CD8-positive, alpha-beta memory T cell (primary cell): ENCODE data around the gene LRFN2. TPM values are rescaled to one million over a fixed set of nuclear protein-coding genes. Genes with fewer than 3 reads are reported as not detected.

ENCODE experiments used
- CTCF ChIA-PET: fragments of 350-600 bp; sonication (Branson Sonifier 250); formaldehyde crosslinking; loops from one replicate; lab custom pipeline; 2021; ENCODE audit warnings: antibody characterized with exemption; lab: Charles Lee
- POLR2A ChIA-PET: fragments of 350-600 bp; sonication (Branson Sonifier 250); formaldehyde crosslinking; loops from one replicate; lab custom pipeline; 2021; ENCODE audit warnings: antibody characterized with exemption; lab: Charles Lee
- DNase-seq, 5 donors: peaks; one replicate each; pipeline versions ENCODE4 v3.0.0 to v3.0.0-alpha.2; 2020 to 2022; ENCODE audit warnings: mixed read lengths in 1 of 5
- H3K27ac ChIP-seq: one replicate; pipeline ENCODE4 v1.7.0; 2013; ENCODE audit warnings: low read depth, mild to moderate bottlenecking, low read length, moderate library complexity
- H3K27me3 ChIP-seq: 2 replicates; pipeline ENCODE4 v1.7.0; 2013; ENCODE audit warnings: low read length, mild to moderate bottlenecking; ENCODE audit not compliant: insufficient read depth, poor library complexity, severe bottlenecking
- H3K36me3 ChIP-seq: 2 replicates; pipeline ENCODE4 v1.7.0; 2013; ENCODE audit warnings: mild to moderate bottlenecking, low read length, moderate library complexity; ENCODE audit not compliant: insufficient read depth
- H3K4me1 ChIP-seq: 2 replicates; pipeline ENCODE4 v1.7.0; 2013; ENCODE audit warnings: mild to moderate bottlenecking, low read length, moderate library complexity; ENCODE audit not compliant: insufficient read depth
- H3K4me3 ChIP-seq: 2 replicates; pipeline ENCODE4 v1.7.0; 2013; ENCODE audit warnings: mild to moderate bottlenecking, low read length
- H3K9me3 ChIP-seq: 2 replicates; pipeline ENCODE4 v1.7.0; 2013; ENCODE audit warnings: mild to moderate bottlenecking, low read length
- H3K27ac Mint-ChIP-seq, 8 donors: one replicate each; pipeline ENCODE4 v1.8.0; 2020 to 2021; ENCODE audit warnings: mixed read lengths in 8 of 8, mild to moderate bottlenecking in 6 of 8, inconsistent platforms in 3 of 8, moderate library complexity in 3 of 8
- H3K27me3 Mint-ChIP-seq, 2 donors: one replicate each; pipeline ENCODE4 v1.8.0; 2020 to 2021; ENCODE audit warnings: mixed read lengths in 2 of 2, mild to moderate bottlenecking in 1 of 2, moderate library complexity in 1 of 2
- H3K36me3 Mint-ChIP-seq, 3 donors: one replicate each; pipeline ENCODE4 v1.8.0; 2020 to 2021; ENCODE audit warnings: mixed read lengths in 3 of 3, inconsistent platforms in 1 of 3, mild to moderate bottlenecking in 1 of 3
- H3K4me1 Mint-ChIP-seq, 3 donors: one replicate each; pipeline ENCODE4 v1.8.0; 2020 to 2021; ENCODE audit warnings: mixed read lengths in 3 of 3, inconsistent platforms in 1 of 3, mild to moderate bottlenecking in 1 of 3
- H3K4me3 Mint-ChIP-seq, 7 donors: one replicate each; pipeline ENCODE4 v1.8.0; 2020 to 2021; ENCODE audit warnings: mixed read lengths in 7 of 7, mild to moderate bottlenecking in 6 of 7, moderate library complexity in 4 of 7, inconsistent platforms in 2 of 7
- H3K9me3 Mint-ChIP-seq, 5 donors: one replicate each; pipeline ENCODE4 v1.8.0; 2020 to 2022; ENCODE audit warnings: mixed read lengths in 5 of 5, mild to moderate bottlenecking in 3 of 5, moderate library complexity in 2 of 5, inconsistent platforms in 1 of 5
- polyA plus RNA-seq: library from polyadenylated mRNA; unstranded; fragments of 300-500 nt; fragmentation: Illumina TruSeq; gene quantifications from one replicate; pipeline ENCODE4 v1.2.3, GENCODE V29; 2021
- total RNA-seq, 2 experiments: library from RNA; stranded (reverse); gene quantifications; one replicate each; pipeline ENCODE4 v1.2.3, GENCODE V29; 2021

Gene LRFN2
- total and polyA plus RNA-seq, 3 experiments from 2014 or later, result 0.29 TPM; not detected in 2

DNA sequence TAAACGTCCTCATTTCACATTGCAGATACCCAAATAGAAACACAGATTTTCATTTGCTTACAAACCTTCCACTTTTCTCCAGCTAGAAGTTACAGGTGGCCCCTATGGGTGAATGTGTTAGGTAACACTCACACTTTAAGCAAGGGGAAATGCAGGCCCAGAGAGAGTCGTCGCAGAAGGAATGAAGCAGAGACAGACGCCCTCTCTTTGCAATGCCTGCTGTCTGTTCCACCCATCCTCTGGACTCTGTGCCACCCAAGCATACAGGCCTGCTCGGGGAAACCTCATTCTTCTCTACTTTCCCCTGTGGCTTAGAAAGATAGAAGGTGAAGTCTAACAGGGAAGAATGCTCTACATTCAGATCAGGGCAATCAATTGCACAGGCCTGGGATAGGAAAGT lies 57.2 kb downstream of the LRFN2 start:
- Mint-ChIP-seq H3K27me3 (peaks cover 2 to 6% of the 10 kb centered on the region in 2 donors), H3K36me3 (peaks cover 0 to 1% (median 0%) of the 10 kb centered on the region in 3 donors), H3K4me3 (no peak overlapping the region), H3K9me3 (no peaks in the 10 kb centered on the region), H3K27ac (no peak overlapping the region), H3K4me1 (no peaks in the 10 kb centered on the region)
- POLR2A ChIA-PET, result no interaction called here
- DNase-seq, result no peak
- no peaks in the 10 kb centered on the region for H3K36me3 ChIP-seq
- H3K27me3 ChIP-seq, result no peaks in the 10 kb centered on the region
- H3K4me1 ChIP-seq, result no peaks in the 10 kb centered on the region
- H3K4me3 ChIP-seq, result no peak overlapping the region
- no peak overlapping the region for H3K27ac ChIP-seq
- no peaks in the 10 kb centered on the region for H3K9me3 ChIP-seq
- CTCF ChIA-PET, result no interaction called here

DNA sequence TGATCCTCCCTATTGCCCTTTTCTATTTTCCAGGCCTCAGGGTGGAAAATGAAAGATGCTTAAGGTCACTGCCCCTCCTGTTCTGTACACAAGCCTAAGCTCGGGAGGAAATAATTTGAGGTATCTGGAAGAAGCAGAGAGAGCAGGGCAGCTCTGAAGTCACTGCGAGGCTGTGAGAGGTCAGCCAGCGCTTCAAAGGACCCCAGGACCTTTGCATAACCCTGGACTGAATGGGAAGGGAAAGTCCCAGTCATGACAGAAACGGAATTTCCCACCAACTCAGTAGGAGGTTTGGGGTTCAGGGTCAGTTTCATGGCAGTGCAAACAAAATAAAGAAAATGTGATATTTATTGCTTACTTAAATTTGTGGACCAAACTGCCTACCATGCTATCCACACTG lies 58.1 kb downstream of the LRFN2 start:
- CTCF ChIA-PET, result no interaction called here
- H3K36me3 ChIP-seq, result no peaks in the 10 kb centered on the region
- Mint-ChIP-seq H3K4me3 (no peak overlapping the region), H3K27ac (no peak overlapping the region), H3K27me3 (peaks cover 0 to 2% of the 10 kb centered on the region in 2 donors), H3K36me3 (peaks cover 0 to 1% (median 0%) of the 10 kb centered on the region in 3 donors), H3K4me1 (no peaks in the 10 kb centered on the region), H3K9me3 (no peaks in the 10 kb centered on the region)
- POLR2A ChIA-PET, result no interaction called here
- no peak overlapping the region for H3K27ac ChIP-seq
- H3K4me1 ChIP-seq, result no peaks in the 10 kb centered on the region
- no peaks in the 10 kb centered on the region for H3K9me3 ChIP-seq
- no peak for DNase-seq
- H3K4me3 ChIP-seq, result no peak overlapping the region
- H3K27me3 ChIP-seq, result no peaks in the 10 kb centered on the region

DNA sequence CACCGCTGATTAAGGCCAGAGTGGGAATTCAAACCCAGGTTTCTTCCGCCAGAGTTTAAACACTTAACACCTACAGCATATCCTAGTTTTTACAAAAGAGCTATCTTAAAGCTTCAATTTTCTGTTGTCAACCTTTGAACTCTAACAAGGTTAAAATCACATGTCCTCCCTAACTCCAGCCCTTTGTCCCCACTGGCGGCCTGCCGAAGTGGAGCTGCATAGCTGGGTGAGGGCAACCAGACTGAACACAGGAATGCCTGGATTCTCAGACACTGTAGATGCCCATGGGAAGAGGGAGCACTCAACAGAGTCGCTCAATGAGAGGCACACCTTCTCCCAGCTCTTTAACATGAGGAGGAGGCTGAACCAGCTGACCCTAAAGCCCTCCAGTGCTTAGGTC lies 59.1 kb downstream of the LRFN2 start:
- Mint-ChIP-seq H3K27ac (no peak overlapping the region), H3K4me3 (no peak overlapping the region), H3K36me3 (peaks cover 0 to under 1% (median 0%) of the 10 kb centered on the region in 3 donors), H3K9me3 (no peaks in the 10 kb centered on the region), H3K4me1 (no peaks in the 10 kb centered on the region), H3K27me3 (peaks cover 0 to 2% of the 10 kb centered on the region in 2 donors)
- Histone ChIP-seq H3K36me3 (no peaks in the 10 kb centered on the region), H3K4me3 (no peak overlapping the region), H3K9me3 (no peaks in the 10 kb centered on the region), H3K27me3 (no peaks in the 10 kb centered on the region), H3K27ac (no peak overlapping the region), H3K4me1 (no peaks in the 10 kb centered on the region)
- CTCF ChIA-PET, result no interaction called here
- DNase-seq, result no peak
- POLR2A ChIA-PET, result no interaction called here

GRCh38 chr6:40526036-40526435 lies 61.1 kb downstream of the LRFN2 start:
- no peak overlapping the region for H3K27ac Mint-ChIP-seq
- no peaks in the 10 kb centered on the region for H3K9me3 ChIP-seq
- no peak for DNase-seq
- no peaks in the 10 kb centered on the region for H3K4me1 Mint-ChIP-seq
- H3K36me3 ChIP-seq, result no peaks in the 10 kb centered on the region
- H3K9me3 Mint-ChIP-seq, result no peaks in the 10 kb centered on the region
- H3K36me3 Mint-ChIP-seq, result no peaks in the 10 kb centered on the region
- H3K4me3 ChIP-seq, result no peak overlapping the region
- H3K27me3 ChIP-seq, result no peaks in the 10 kb centered on the region
- H3K27ac ChIP-seq, result no peak overlapping the region
- no peaks in the 10 kb centered on the region for H3K4me1 ChIP-seq
- POLR2A ChIA-PET, result no interaction called here
- H3K27me3 Mint-ChIP-seq, result peaks cover 0 to 2% of the 10 kb centered on the region in 2 donors
- H3K4me3 Mint-ChIP-seq, result no peak overlapping the region
- CTCF ChIA-PET, result no interaction called here

- Histone ChIP-seq H3K36me3 (no peaks in the 10 kb centered on the region), H3K27ac (no peak overlapping the region), H3K9me3 (no peaks in the 10 kb centered on the region), H3K27me3 (no peaks in the 10 kb centered on the region), H3K4me1 (no peaks in the 10 kb centered on the region), H3K4me3 (no peak overlapping the region)
- no peak for DNase-seq
- ChIA-PET CTCF (no interaction called here), POLR2A (no interaction called here)
- Mint-ChIP-seq H3K4me1 (no peaks in the 10 kb centered on the region), H3K27me3 (peaks cover 0 to 5% of the 10 kb centered on the region in 2 donors), H3K4me3 (no peak overlapping the region), H3K9me3 (no peaks in the 10 kb centered on the region), H3K27ac (peak overlapping the region in 1 of 8 donors; percentile 31), H3K36me3 (no peaks in the 10 kb centered on the region)
These were observed 62.2 kb downstream of the LRFN2 start for GRCh38 chr6:40524797-40525585.

- H3K4me3 Mint-ChIP-seq, result no peak overlapping the region
- POLR2A ChIA-PET, result no interaction called here
- peaks cover 3 to 7% of the 10 kb centered on the region in 2 donors for H3K27me3 Mint-ChIP-seq
- H3K27ac Mint-ChIP-seq, result no peak overlapping the region
- Histone ChIP-seq H3K4me3 (no peak overlapping the region), H3K36me3 (no peaks in the 10 kb centered on the region), H3K27ac (no peak overlapping the region), H3K4me1 (no peaks in the 10 kb centered on the region), H3K9me3 (no peaks in the 10 kb centered on the region), H3K27me3 (no peaks in the 10 kb centered on the region)
- no peak for DNase-seq
- no peaks in the 10 kb centered on the region for H3K36me3 Mint-ChIP-seq
- CTCF ChIA-PET, result no interaction called here
- no peaks in the 10 kb centered on the region for H3K4me1 Mint-ChIP-seq
- no peaks in the 10 kb centered on the region for H3K9me3 Mint-ChIP-seq
These were observed 63.5 kb downstream of the LRFN2 start for GRCh38 chr6:40523505-40524172.

GRCh38 chr6:40521496-40521895 lies 65.7 kb downstream of the LRFN2 start:
- Mint-ChIP-seq H3K27ac (no peak overlapping the region), H3K9me3 (no peaks in the 10 kb centered on the region), H3K27me3 (peaks cover 7 to 20% of the 10 kb centered on the region in 2 donors), H3K4me3 (no peak overlapping the region), H3K4me1 (no peaks in the 10 kb centered on the region), H3K36me3 (no peaks in the 10 kb centered on the region)
- Histone ChIP-seq H3K4me1 (no peaks in the 10 kb centered on the region), H3K9me3 (no peaks in the 10 kb centered on the region), H3K4me3 (no peak overlapping the region), H3K36me3 (no peaks in the 10 kb centered on the region), H3K27me3 (no peaks in the 10 kb centered on the region), H3K27ac (no peak overlapping the region)
- ChIA-PET POLR2A (no interaction called here), CTCF (no interaction called here)
- DNase-seq, result no peak

DNA sequence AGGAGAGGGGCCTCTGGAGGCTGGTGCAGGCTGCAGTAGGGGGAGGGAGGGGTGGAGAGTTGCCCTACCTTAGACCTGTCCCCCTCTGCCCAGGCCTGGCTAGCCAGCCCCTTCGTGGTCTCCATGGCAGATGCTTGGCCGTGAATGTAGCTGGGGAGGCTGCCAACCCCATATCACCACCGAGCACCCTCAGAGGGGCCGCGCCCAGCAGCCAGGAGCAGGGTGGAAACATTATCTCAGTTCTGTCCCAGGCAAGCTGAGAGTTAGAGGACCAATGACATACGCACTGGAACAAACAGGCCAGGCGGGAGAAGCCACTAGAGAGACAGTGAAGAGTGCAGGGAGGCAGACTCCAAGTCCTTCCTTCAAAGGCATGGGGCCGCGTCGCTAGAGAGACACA lies 66.5 kb downstream of the LRFN2 start:
- Histone ChIP-seq H3K27ac (no peak overlapping the region), H3K27me3 (no peaks in the 10 kb centered on the region), H3K36me3 (no peaks in the 10 kb centered on the region), H3K4me3 (no peak overlapping the region), H3K9me3 (no peaks in the 10 kb centered on the region), H3K4me1 (no peaks in the 10 kb centered on the region)
- Mint-ChIP-seq H3K4me1 (no peaks in the 10 kb centered on the region), H3K27me3 (peaks cover 7 to 21% of the 10 kb centered on the region in 2 donors), H3K9me3 (no peaks in the 10 kb centered on the region), H3K4me3 (no peak overlapping the region), H3K27ac (no peak overlapping the region), H3K36me3 (no peaks in the 10 kb centered on the region)
- ChIA-PET POLR2A (no interaction called here), CTCF (no interaction called here)
- no peak for DNase-seq
